ENCODE results near the gene CDK2. TPM values are rescaled to one million over a fixed set of nuclear protein-coding genes. Genes with fewer than 3 reads are reported as not detected.

CDK2 gene
- total and polyA plus RNA-seq, 4 donors = 14.5 to 54.4 (median 28.7) TPM

- H3K27me3 ChIP-seq (ENCODE audit: control insufficient read depth, insufficient read depth, low read length) = no peaks in the 10 kb centered on the region
- peaks cover 15% of the 10 kb centered on the region for H3K4me1 ChIP-seq (ENCODE audit: control insufficient read depth, insufficient read depth, low read length)
- H3K4me3 ChIP-seq (ENCODE audit: low read depth, low read length) = no peak overlapping the region
- H3K36me3 ChIP-seq (ENCODE audit: control insufficient read depth, insufficient read depth, low read length) = peaks cover 46% of the 10 kb centered on the region
- DNase-seq (ENCODE audit: low read depth in 4 of 6, low spot score in 6 of 6) = no peak
- no peaks in the 10 kb centered on the region for H3K9me3 ChIP-seq (ENCODE audit: control insufficient read depth, insufficient read depth, low read length)
- WGBS (ENCODE audit: insufficient coverage) = 95% methylated on average over 10 of the region's 10 CpGs
- H3K27ac ChIP-seq (ENCODE audit: low read depth, low read length) = no peak overlapping the region
Measured at GRCh38 chr12:56004211-56004610, 37.6 kb downstream of the CDK2 start.

DNA sequence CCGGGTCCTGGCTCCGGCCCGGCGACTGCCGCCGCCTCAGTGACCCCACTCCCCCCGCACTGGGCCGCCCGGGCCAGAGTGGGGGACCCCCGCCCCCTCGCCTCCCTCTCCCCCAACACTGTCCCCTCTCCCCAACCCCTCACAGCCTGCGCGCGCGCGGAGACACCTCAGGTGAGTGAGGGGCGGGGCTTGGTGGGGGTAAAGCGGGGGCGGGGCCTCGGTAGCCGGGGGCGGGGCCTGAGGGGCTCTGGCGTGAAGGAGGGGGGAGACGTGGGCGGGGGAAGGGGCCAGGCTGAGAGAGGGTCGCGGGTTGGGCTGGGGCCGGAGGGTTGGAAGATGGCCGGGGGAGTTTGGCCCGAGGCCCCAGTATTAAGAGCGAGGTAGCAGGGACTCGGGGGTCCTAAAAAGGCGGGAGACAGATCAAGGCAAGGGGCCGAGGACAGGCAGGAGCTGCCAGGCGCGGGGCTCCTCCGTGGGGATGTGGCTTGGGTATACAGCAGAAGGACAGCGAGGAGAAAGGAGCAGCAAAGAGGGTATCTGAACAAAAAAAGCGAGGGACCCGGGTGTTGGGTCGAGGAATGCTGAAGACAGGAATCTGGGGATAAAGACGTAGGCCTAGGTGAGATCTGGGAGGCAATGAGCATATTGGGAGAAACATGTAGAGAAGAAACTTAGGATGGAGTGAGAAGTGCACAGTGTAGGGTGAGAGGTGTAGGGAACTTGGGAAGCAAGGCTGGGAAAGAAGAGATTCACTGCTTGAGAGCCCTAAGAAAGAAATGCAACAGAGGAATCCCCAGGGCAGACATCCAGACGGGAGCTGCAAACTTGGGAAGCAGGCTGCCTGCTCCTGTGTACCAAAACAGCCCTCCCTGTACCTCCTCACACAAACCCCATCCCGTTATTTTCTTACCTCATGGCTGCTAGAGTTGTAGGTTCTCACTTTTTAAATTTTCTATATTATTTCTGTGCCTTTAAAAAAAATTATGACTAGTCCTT, 41.2 kb downstream of the CDK2 start:
- no peaks in the 10 kb centered on the region for H3K9me3 ChIP-seq (ENCODE audit: control insufficient read depth, insufficient read depth, low read length)
- H3K4me1 ChIP-seq (ENCODE audit: control insufficient read depth, insufficient read depth, low read length) = peaks cover 15% of the 10 kb centered on the region
- H3K36me3 ChIP-seq (ENCODE audit: control insufficient read depth, insufficient read depth, low read length) = peaks cover 25% of the 10 kb centered on the region
- under 1% methylated on average over 28 of the region's 44 CpGs for WGBS (ENCODE audit: insufficient coverage)
- H3K4me3 ChIP-seq (ENCODE audit: low read depth, low read length) = peak overlapping the region; percentile 66
- H3K27me3 ChIP-seq (ENCODE audit: control insufficient read depth, insufficient read depth, low read length) = no peaks in the 10 kb centered on the region
- H3K27ac ChIP-seq (ENCODE audit: low read depth, low read length) = peak overlapping the region; percentile 87
- peak in 4 of 6 donors; percentile 33 to 94 (median 72) for DNase-seq (ENCODE audit: low read depth in 4 of 6, low spot score in 6 of 6)

- H3K4me3 ChIP-seq (ENCODE audit: low read depth, low read length) = no peak overlapping the region
- H3K36me3 ChIP-seq (ENCODE audit: control insufficient read depth, insufficient read depth, low read length) = peaks cover 9% of the 10 kb centered on the region
- no peak overlapping the region for H3K27ac ChIP-seq (ENCODE audit: low read depth, low read length)
- H3K27me3 ChIP-seq (ENCODE audit: control insufficient read depth, insufficient read depth, low read length) = no peaks in the 10 kb centered on the region
- no peak for DNase-seq (ENCODE audit: low read depth in 4 of 6, low spot score in 6 of 6)
- H3K9me3 ChIP-seq (ENCODE audit: control insufficient read depth, insufficient read depth, low read length) = no peaks in the 10 kb centered on the region
- peaks cover 18% of the 10 kb centered on the region for H3K4me1 ChIP-seq (ENCODE audit: control insufficient read depth, insufficient read depth, low read length)
- 57% methylated on average over 1 of the region's 2 CpGs for WGBS (ENCODE audit: insufficient coverage)
Measured at GRCh38 chr12:56010111-56010570, 43.5 kb downstream of the CDK2 start.

GRCh38 chr12:56011509-56012090, 45.0 kb downstream of the CDK2 start:
- no CpG with 5 or more reads among the region's 2 CpGs for WGBS (ENCODE audit: insufficient coverage)
- Histone ChIP-seq H3K36me3 (ENCODE audit: control insufficient read depth, insufficient read depth, low read length) (peaks cover 10% of the 10 kb centered on the region), H3K4me3 (ENCODE audit: low read depth, low read length) (no peak overlapping the region)

GRCh38 chr12:56013482-56013881, 46.9 kb downstream of the CDK2 start:
- Histone ChIP-seq H3K4me3 (ENCODE audit: low read depth, low read length) (no peak overlapping the region), H3K27me3 (ENCODE audit: control insufficient read depth, insufficient read depth, low read length) (no peaks in the 10 kb centered on the region), H3K27ac (ENCODE audit: low read depth, low read length) (no peak overlapping the region), H3K4me1 (ENCODE audit: control insufficient read depth, insufficient read depth, low read length) (peaks cover 4% of the 10 kb centered on the region), H3K9me3 (ENCODE audit: control insufficient read depth, insufficient read depth, low read length) (no peaks in the 10 kb centered on the region), H3K36me3 (ENCODE audit: control insufficient read depth, insufficient read depth, low read length) (peaks cover 10% of the 10 kb centered on the region)
- no peak for DNase-seq (ENCODE audit: low read depth in 4 of 6, low spot score in 6 of 6)
- WGBS (ENCODE audit: insufficient coverage) = 91% methylated on average over 5 of the region's 5 CpGs

More at GRCh38 chr12:56011509-56012090, 45.0 kb downstream of the CDK2 start:
- DNase-seq (ENCODE audit: low read depth in 4 of 6, low spot score in 6 of 6) = no peak
- H3K27ac ChIP-seq (ENCODE audit: low read depth, low read length) = no peak overlapping the region
- H3K4me1 ChIP-seq (ENCODE audit: control insufficient read depth, insufficient read depth, low read length) = peaks cover 18% of the 10 kb centered on the region
- H3K27me3 ChIP-seq (ENCODE audit: control insufficient read depth, insufficient read depth, low read length) = no peaks in the 10 kb centered on the region
- no peaks in the 10 kb centered on the region for H3K9me3 ChIP-seq (ENCODE audit: control insufficient read depth, insufficient read depth, low read length)

DNA sequence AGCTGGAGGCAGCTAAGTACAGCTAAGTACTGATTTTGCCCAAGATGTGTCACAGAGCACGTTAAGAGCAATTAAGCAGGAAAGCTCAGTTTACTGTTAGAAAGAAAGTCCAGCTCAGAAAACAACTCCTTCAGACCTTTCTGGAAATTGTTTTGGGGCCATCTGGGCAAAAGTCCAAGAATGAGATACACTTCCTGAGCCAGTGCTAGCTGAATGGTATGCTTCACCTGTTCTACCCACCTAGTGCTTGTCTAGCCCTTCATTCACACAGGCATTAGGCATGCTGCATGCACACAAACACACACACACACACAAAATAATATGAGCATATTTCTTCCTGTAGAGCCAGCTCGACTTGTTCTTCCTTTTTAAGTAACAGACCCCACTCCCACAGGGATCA, 47.6 kb downstream of the CDK2 start:
- WGBS (ENCODE audit: insufficient coverage) = 17% methylated on average over 1 of the region's 2 CpGs
- H3K4me3 ChIP-seq (ENCODE audit: low read depth, low read length) = no peak overlapping the region
- no peaks in the 10 kb centered on the region for H3K27me3 ChIP-seq (ENCODE audit: control insufficient read depth, insufficient read depth, low read length)
- peaks cover 3% of the 10 kb centered on the region for H3K4me1 ChIP-seq (ENCODE audit: control insufficient read depth, insufficient read depth, low read length)
- peaks cover 14% of the 10 kb centered on the region for H3K36me3 ChIP-seq (ENCODE audit: control insufficient read depth, insufficient read depth, low read length)
- H3K27ac ChIP-seq (ENCODE audit: low read depth, low read length) = no peak overlapping the region
- DNase-seq (ENCODE audit: low read depth in 4 of 6, low spot score in 6 of 6) = no peak
- no peaks in the 10 kb centered on the region for H3K9me3 ChIP-seq (ENCODE audit: control insufficient read depth, insufficient read depth, low read length)

DNA sequence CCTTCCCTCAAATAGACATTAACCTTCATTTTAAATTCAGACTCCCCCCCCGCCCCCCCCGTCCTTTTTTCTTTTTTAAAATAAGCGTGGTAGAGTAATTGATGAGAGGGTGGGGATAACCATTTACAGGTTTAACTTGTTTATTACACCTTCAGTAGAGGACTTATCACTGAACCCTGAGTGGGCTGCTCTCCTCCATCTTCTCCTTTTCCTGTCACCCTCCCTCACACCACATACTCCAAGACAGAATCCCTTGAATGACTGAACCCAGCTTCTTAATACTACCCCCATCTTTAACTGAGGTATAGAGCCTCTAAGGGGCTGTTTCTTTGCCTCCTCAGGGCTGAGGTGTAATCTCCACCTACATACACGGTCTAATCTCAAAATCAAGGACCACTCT, 50.6 kb downstream of the CDK2 start:
- DNase-seq (ENCODE audit: low read depth in 4 of 6, low spot score in 6 of 6) = no peak
- H3K36me3 ChIP-seq (ENCODE audit: control insufficient read depth, insufficient read depth, low read length) = peaks cover 15% of the 10 kb centered on the region
- peaks cover 27% of the 10 kb centered on the region for H3K4me1 ChIP-seq (ENCODE audit: control insufficient read depth, insufficient read depth, low read length)
- H3K27ac ChIP-seq (ENCODE audit: low read depth, low read length) = no peak overlapping the region
- WGBS (ENCODE audit: insufficient coverage) = no CpG with 5 or more reads among the region's 4 CpGs
- H3K4me3 ChIP-seq (ENCODE audit: low read depth, low read length) = no peak overlapping the region
- no peaks in the 10 kb centered on the region for H3K9me3 ChIP-seq (ENCODE audit: control insufficient read depth, insufficient read depth, low read length)
- no peaks in the 10 kb centered on the region for H3K27me3 ChIP-seq (ENCODE audit: control insufficient read depth, insufficient read depth, low read length)

DNA sequence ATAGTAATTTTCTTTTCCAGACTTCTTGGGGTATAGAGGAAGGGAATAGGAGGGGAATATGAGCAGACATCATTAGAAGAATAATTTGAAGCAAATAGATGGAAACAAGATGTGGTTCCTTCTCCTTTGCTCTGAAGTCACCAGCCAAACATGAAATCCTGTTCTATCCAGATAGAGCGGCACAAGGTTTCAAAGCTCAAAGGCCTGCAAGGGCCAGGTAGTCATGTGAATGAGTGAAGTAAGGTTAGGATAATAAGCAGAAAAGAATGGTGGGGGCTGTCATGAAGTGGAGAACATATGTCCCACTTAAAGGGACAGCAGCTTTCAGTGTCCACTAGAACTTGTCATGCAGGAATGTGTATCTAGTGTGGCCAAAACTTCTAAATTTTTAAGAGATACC, 51.7 kb downstream of the CDK2 start:
- DNase-seq (ENCODE audit: low read depth in 4 of 6, low spot score in 6 of 6) = no peak
- Histone ChIP-seq H3K27me3 (ENCODE audit: control insufficient read depth, insufficient read depth, low read length) (no peaks in the 10 kb centered on the region), H3K27ac (ENCODE audit: low read depth, low read length) (no peak overlapping the region), H3K4me1 (ENCODE audit: control insufficient read depth, insufficient read depth, low read length) (peaks cover 36% of the 10 kb centered on the region), H3K36me3 (ENCODE audit: control insufficient read depth, insufficient read depth, low read length) (peaks cover 10% of the 10 kb centered on the region), H3K9me3 (ENCODE audit: control insufficient read depth, insufficient read depth, low read length) (no peaks in the 10 kb centered on the region), H3K4me3 (ENCODE audit: low read depth, low read length) (no peak overlapping the region)
- no CpG with 5 or more reads among the region's 1 CpG for WGBS (ENCODE audit: insufficient coverage)

GRCh38 chr12:56020423-56021184, 54.0 kb downstream of the CDK2 start, which contains the start of gene IKZF4:
IKZF4 (plus strand) TSS chr12:56021043; CDS start chr12:56021494, 451 bp downstream.
- peak within 1 kb of the TSS; percentile 40 for H3K4me3 ChIP-seq (ENCODE audit: low read depth, low read length)
- no peak for DNase-seq (ENCODE audit: low read depth in 4 of 6, low spot score in 6 of 6)
- H3K27me3 ChIP-seq (ENCODE audit: control insufficient read depth, insufficient read depth, low read length) = no peaks in the 10 kb centered on the region
- WGBS (ENCODE audit: insufficient coverage) = 9% methylated on average over 7 of the region's 10 CpGs
- peaks cover 16% of the 10 kb centered on the region for H3K36me3 ChIP-seq (ENCODE audit: control insufficient read depth, insufficient read depth, low read length)
- H3K9me3 ChIP-seq (ENCODE audit: control insufficient read depth, insufficient read depth, low read length) = no peaks in the 10 kb centered on the region
- peak within 1 kb of the TSS; percentile 94 for H3K27ac ChIP-seq (ENCODE audit: low read depth, low read length)
- peaks cover 39% of the 10 kb centered on the region for H3K4me1 ChIP-seq (ENCODE audit: control insufficient read depth, insufficient read depth, low read length)

Measured in spinal cord (tissue), 10 donors.